Measurements from ENCODE around the gene DCDC2. TPM values are rescaled to one million over a fixed set of nuclear protein-coding genes. Genes with fewer than 3 reads are reported as not detected.
"Not testable (repeated sequence)": the region's sequence is repeated elsewhere in the genome, so short reads cannot be mapped to it uniquely, and the experiment has no call there.

Gene DCDC2
- total RNA-seq, 4 donors from 2014 or later, result 0.64 to 1.6 (median 1.2) TPM; not detected in 1

DNA sequence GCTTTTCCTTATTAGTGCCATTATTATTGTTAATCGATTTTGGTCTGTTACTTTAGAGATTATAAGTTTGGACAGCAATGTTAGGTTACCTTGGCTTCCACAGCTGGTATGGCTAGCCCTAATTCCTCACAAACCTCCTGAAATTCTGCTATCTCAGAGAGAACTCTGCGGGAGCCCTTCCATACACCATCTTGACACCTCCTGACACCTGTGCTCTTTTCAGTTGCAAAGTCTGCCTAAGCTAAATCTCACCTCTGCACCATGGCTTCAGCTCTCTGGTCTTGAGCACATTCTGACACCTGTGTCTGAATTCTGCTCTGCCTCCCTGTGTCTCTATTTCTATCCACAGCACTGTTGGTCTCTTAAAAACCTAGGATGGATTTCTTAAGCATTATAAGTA, 106.5 kb downstream of the DCDC2 start:
- WGBS, 2 donors (ENCODE audit: low coverage in 1 of 2), result 78 to 88% methylated on average over 2 of the region's 2 CpGs
- no peak overlapping the region for H3K27ac ChIP-seq
- no peak for TF ChIP-seq EP300 (IDR thresholded peaks at IDR 0.05; ENCODE audit: low read depth)
- no peak for TF ChIP-seq POLR2AphosphoS5 (IDR thresholded peaks at IDR 0.05)
- TF ChIP-seq POLR2A (IDR thresholded peaks at IDR 0.05), result no peak
- TF ChIP-seq, protein P1, sequence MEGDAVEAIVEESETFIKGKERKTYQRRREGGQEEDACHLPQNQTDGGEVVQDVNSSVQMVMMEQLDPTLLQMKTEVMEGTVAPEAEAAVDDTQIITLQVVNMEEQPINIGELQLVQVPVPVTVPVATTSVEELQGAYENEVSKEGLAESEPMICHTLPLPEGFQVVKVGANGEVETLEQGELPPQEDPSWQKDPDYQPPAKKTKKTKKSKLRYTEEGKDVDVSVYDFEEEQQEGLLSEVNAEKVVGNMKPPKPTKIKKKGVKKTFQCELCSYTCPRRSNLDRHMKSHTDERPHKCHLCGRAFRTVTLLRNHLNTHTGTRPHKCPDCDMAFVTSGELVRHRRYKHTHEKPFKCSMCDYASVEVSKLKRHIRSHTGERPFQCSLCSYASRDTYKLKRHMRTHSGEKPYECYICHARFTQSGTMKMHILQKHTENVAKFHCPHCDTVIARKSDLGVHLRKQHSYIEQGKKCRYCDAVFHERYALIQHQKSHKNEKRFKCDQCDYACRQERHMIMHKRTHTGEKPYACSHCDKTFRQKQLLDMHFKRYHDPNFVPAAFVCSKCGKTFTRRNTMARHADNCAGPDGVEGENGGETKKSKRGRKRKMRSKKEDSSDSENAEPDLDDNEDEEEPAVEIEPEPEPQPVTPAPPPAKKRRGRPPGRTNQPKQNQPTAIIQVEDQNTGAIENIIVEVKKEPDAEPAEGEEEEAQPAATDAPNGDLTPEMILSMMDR (IDR thresholded peaks at IDR 0.05), result no peak
- H3K4me1 ChIP-seq, result no peaks in the 10 kb centered on the region
- no peaks in the 10 kb centered on the region for H3K36me3 ChIP-seq
- H3K4me3 ChIP-seq, result no peak overlapping the region
- H3K9me3 ChIP-seq, result no peaks in the 10 kb centered on the region
- H3K27me3 ChIP-seq, result no peaks in the 10 kb centered on the region
- in situ Hi-C loops (cut with MboI; ENCODE audit: low pct_ligation_motif_present in 1 of 4, low pct_unique_long_range_greater_than_20kb in 1 of 4, low sequenced_read_pairs in 3 of 4), result no loop called here
- intact Hi-C loops (cut with DNase I; ENCODE audit: low total_unique reads), result no loop called here
- DNase-seq, result no peak

DNA sequence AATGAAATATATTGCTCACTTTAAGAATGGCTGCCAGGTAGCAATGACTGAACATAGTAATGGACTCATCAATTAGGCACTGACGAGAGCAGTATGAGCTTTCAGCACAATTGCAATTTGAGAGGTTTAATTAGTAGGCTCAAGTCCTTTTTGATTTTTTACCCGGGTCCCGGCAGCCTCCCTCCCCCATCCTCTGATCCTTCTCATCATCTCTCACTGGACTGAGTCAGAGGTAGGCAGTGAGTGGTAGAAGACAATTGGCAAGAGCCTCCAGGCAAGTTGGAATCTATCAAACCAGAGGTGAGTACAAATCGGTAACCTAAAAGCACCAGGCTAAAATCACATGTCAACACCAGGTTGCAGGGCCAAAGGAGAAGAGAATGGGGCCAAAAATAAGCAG, 107.9 kb downstream of the DCDC2 start:
- Histone ChIP-seq H3K4me3 (no peak overlapping the region), H3K27me3 (no peaks in the 10 kb centered on the region), H3K4me1 (no peaks in the 10 kb centered on the region), H3K9me3 (no peaks in the 10 kb centered on the region), H3K27ac (no peak overlapping the region), H3K36me3 (no peaks in the 10 kb centered on the region)
- intact Hi-C loops (cut with DNase I; ENCODE audit: low total_unique reads) (no loop called here), in situ Hi-C loops (cut with MboI; ENCODE audit: low pct_ligation_motif_present in 1 of 4, low pct_unique_long_range_greater_than_20kb in 1 of 4, low sequenced_read_pairs in 3 of 4) (no loop called here)
- no peak for TF ChIP-seq POLR2AphosphoS5 (IDR thresholded peaks at IDR 0.05)
- no peak for TF ChIP-seq POLR2A (IDR thresholded peaks at IDR 0.05)
- TF ChIP-seq, protein P1 (IDR thresholded peaks at IDR 0.05), result no peak
- TF ChIP-seq EP300 (IDR thresholded peaks at IDR 0.05; ENCODE audit: low read depth), result no peak
- DNase-seq, result no peak
- 73 to 96% methylated on average over 3 to 4 of the region's 4 CpGs for WGBS, 2 donors (ENCODE audit: low coverage in 1 of 2)

DNA sequence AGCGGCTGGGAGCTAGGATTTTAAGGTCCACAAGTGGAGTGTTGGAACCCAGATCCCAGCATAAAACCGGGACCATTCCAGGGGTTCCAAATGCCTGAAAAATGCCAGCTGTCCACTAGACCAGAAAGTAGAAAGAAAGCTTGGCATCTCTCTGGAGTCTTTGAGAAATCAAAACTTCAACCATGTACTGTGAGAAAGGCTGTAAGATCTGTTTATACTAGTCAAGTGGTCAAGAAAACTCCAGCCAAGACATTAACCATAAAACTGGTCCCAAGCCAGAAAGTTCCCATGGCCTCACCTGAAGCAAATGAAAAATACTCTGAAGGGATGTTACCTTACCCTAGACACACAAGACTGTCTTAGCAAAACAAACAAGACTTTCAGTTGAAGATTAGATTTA, 112.6 kb downstream of the DCDC2 start:
- 60 to 74% methylated on average over 1 to 2 of the region's 2 CpGs for WGBS, 2 donors (ENCODE audit: low coverage in 1 of 2)
- H3K9me3 ChIP-seq, result no peaks in the 10 kb centered on the region
- intact Hi-C loops (cut with DNase I; ENCODE audit: low total_unique reads), result no loop called here

DNA sequence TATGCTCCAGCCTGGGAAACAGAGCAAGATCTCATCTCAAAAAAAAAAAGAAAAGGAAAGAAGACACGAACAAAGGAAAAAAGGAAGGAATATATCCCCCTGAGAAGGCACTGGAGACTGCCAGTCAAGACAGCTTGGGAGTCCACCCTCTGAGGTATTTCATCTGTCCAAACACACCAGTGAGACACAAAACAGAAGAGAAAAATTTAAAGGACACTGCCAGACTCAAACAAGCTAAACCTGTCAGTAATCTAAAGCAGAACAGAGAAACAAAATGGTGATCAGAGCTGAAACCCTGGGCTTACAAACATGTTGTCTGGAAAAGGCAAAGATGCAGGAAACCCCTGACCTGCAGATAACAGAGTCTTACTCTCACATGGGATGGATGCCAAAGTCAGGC, 114.9 kb downstream of the DCDC2 start:
- no peak overlapping the region for H3K27ac ChIP-seq
- H3K27me3 ChIP-seq, result no peaks in the 10 kb centered on the region
- intact Hi-C loops (cut with DNase I; ENCODE audit: low total_unique reads), result no loop called here
- H3K4me3 ChIP-seq, result no peak overlapping the region
- no peaks in the 10 kb centered on the region for H3K9me3 ChIP-seq
- TF ChIP-seq POLR2A (IDR thresholded peaks at IDR 0.05) (no peak), EP300 (IDR thresholded peaks at IDR 0.05; ENCODE audit: low read depth) (no peak), POLR2AphosphoS5 (IDR thresholded peaks at IDR 0.05) (peak in 1 of 3 donors; percentile 57)
- TF ChIP-seq, protein P1 (IDR thresholded peaks at IDR 0.05), result no peak
- H3K36me3 ChIP-seq, result no peaks in the 10 kb centered on the region
- DNase-seq, result no peak
- in situ Hi-C loops (cut with MboI; ENCODE audit: low pct_ligation_motif_present in 1 of 4, low pct_unique_long_range_greater_than_20kb in 1 of 4, low sequenced_read_pairs in 3 of 4), result no loop called here
- WGBS, 2 donors (ENCODE audit: low coverage in 1 of 2), result 38 to 47% methylated on average over 1 of the region's 1 CpG
- H3K4me1 ChIP-seq, result peaks cover 0 to 5% (median 1%) of the 10 kb centered on the region in 4 donors

More for the DNA sequence above, 112.6 kb downstream of the DCDC2 start:
- no peak for DNase-seq
- in situ Hi-C loops (cut with MboI; ENCODE audit: low pct_ligation_motif_present in 1 of 4, low pct_unique_long_range_greater_than_20kb in 1 of 4, low sequenced_read_pairs in 3 of 4), result no loop called here
- no peak overlapping the region for H3K4me3 ChIP-seq
- H3K36me3 ChIP-seq, result no peaks in the 10 kb centered on the region
- peaks cover 0 to 4% (median 1%) of the 10 kb centered on the region in 4 donors for H3K4me1 ChIP-seq
- TF ChIP-seq POLR2A (IDR thresholded peaks at IDR 0.05), result no peak
- TF ChIP-seq, protein P1 (IDR thresholded peaks at IDR 0.05), result no peak
- no peak for TF ChIP-seq EP300 (IDR thresholded peaks at IDR 0.05; ENCODE audit: low read depth)
- no peak for TF ChIP-seq POLR2AphosphoS5 (IDR thresholded peaks at IDR 0.05)
- no peak overlapping the region for H3K27ac ChIP-seq
- no peaks in the 10 kb centered on the region for H3K27me3 ChIP-seq

DNA sequence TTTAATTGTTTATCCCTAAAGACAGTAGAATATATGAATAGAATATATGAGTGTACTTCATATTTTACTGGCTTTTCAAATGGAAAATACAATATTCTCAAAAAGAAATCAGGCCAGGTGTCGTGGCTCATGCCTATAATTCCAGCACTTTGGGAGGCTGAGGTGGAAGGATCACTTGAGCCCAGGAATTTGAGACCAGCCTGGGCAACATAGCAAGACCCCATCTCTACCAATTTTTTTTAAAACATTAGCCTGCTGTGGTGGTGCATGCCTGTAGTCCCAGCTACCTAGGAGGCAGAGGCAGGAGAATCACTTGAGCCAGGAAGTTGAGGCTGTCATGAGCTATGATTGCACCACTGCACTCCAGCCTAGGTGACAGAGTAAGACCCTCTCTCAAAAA, 116.1 kb downstream of the DCDC2 start:
- 64 to 69% methylated on average over 1 of the region's 1 CpG for WGBS, 2 donors (ENCODE audit: low coverage in 1 of 2)
- H3K4me3 ChIP-seq; in situ Hi-C loops (cut with MboI; ENCODE audit: low pct_ligation_motif_present in 1 of 4, low pct_unique_long_range_greater_than_20kb in 1 of 4, low sequenced_read_pairs in 3 of 4); DNase-seq; H3K27me3 ChIP-seq; H3K4me1 ChIP-seq; H3K9me3 ChIP-seq; H3K36me3 ChIP-seq; intact Hi-C loops (cut with DNase I; ENCODE audit: low total_unique reads); H3K27ac ChIP-seq: not testable (repeated sequence)

Measured in transverse colon (tissue), 4 donors.